AG04450 (cell line): ENCODE measurements around the gene MARCHF2. TPM values are rescaled to one million over a fixed set of nuclear protein-coding genes. Genes with fewer than 3 reads are reported as not detected.

Source experiments
- CTCF ChIA-PET: fragments of 300-600, 350-600 bp; formaldehyde crosslinking; extraction: SDS; loops from one replicate; lab custom pipeline; 2022; ENCODE audit warnings: antibody characterized with exemption, inconsistent platforms; lab: Charles Lee
- POLR2A ChIA-PET: fragments of 350-600 bp; formaldehyde crosslinking; extraction: SDS; loops from one replicate; lab custom pipeline; 2021; ENCODE audit warnings: antibody characterized with exemption, inconsistent platforms; lab: Yijun Ruan, JAX
- DNase-seq: peaks from one replicate; pipeline ENCODE4 v3.0.0-alpha.2; 2011; ENCODE audit warnings: low read depth, low spot score
- H3K27ac ChIP-seq: one replicate; pipeline ENCODE4 v1.5.1; 2012; ENCODE audit warnings: low read depth, low read length, control low read depth
- H3K27me3 ChIP-seq: one replicate; pipeline ENCODE4 v1.6.0; 2012; ENCODE audit warnings: low read length; ENCODE audit not compliant: control insufficient read depth, insufficient read depth
- H3K4me3 ChIP-seq: 2 replicates; pipeline ENCODE4 v1.5.1; 2011; ENCODE audit warnings: mild to moderate bottlenecking, low read depth, low read length, control low read depth
- H3K9me3 ChIP-seq: 2 replicates; pipeline ENCODE4 v1.5.1; 2012; ENCODE audit warnings: low read length; ENCODE audit not compliant: control insufficient read depth, insufficient read depth
- polyA plus RNA-seq: library from polyadenylated mRNA; depleted of rRNA; stranded (reverse); fragments of >200 nt; gene quantifications from 2 replicates; pipeline ENCODE4 v1.2.3, GENCODE V29; 2011
- TF ChIP-seq, protein P1 (sequence below): IDR thresholded peaks from 2 replicates; pipeline ENCODE4 v1.5.1; 2011; ENCODE audit warnings: low read depth, low read length, control low read depth, inconsistent platforms

Gene MARCHF2
- polyA plus RNA-seq, 1 experiment: 14.7 TPM

DNA sequence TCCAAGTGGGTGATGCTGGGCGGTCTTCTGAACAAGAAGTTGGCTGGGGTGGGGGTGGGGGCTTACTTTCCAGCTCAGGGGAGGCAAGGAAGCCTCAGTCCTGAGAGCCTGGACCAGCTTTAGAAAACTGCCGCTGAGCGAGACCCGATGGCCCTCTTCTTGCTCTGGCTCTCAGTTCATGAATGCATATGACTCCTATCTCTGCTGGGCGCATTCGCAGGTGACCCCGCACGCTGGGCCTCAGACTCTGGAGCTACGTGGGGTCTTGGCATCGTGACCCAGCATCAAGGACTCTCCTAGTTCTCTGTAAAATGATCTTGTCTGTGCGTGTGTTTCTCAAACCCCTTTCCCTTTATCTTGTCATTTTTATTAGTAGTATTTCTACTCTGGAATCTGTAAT, 69.6 kb downstream of the MARCHF2 start:
- Histone ChIP-seq H3K27me3 (no peaks in the 10 kb centered on the region), H3K27ac (no peak overlapping the region), H3K4me3 (no peak overlapping the region), H3K9me3 (no peaks in the 10 kb centered on the region)
- no peak for DNase-seq
- CTCF ChIA-PET: interaction anchor here (0.7 to 1.7 kb wide), 5 partner anchors 12 to 129 kb away, joined by 3 to 6 read pairs (median 3); partner anchors contain the start of gene MARCHF2
- TF ChIP-seq, protein P1, sequence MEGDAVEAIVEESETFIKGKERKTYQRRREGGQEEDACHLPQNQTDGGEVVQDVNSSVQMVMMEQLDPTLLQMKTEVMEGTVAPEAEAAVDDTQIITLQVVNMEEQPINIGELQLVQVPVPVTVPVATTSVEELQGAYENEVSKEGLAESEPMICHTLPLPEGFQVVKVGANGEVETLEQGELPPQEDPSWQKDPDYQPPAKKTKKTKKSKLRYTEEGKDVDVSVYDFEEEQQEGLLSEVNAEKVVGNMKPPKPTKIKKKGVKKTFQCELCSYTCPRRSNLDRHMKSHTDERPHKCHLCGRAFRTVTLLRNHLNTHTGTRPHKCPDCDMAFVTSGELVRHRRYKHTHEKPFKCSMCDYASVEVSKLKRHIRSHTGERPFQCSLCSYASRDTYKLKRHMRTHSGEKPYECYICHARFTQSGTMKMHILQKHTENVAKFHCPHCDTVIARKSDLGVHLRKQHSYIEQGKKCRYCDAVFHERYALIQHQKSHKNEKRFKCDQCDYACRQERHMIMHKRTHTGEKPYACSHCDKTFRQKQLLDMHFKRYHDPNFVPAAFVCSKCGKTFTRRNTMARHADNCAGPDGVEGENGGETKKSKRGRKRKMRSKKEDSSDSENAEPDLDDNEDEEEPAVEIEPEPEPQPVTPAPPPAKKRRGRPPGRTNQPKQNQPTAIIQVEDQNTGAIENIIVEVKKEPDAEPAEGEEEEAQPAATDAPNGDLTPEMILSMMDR: no peak
- POLR2A ChIA-PET: interaction anchor here (0.5 kb wide), 1 partner anchor 18 kb away, joined by 3 read pairs; no protein-coding TSS in a partner anchor

DNA sequence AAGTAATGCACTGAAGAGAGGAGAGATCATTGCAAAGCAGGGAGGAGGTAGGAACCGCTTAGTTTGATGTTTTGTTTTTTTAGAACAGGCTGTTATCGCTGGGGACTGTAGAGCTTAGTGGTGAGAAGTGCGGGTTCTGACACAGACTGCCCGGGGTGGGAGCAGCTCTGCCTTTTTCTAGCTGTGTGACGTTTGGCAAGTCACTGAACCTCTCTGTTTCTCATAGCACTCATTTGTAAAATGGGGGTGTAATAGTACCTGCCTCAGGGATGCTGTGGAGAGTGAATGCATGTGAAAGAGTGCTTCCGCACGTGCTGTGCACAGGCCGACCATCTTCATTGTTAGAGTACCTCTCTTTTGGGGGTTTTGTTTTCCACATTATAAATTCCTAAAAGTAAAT, 70.1 kb downstream of the MARCHF2 start:
- Histone ChIP-seq H3K27me3 (no peaks in the 10 kb centered on the region), H3K27ac (no peak overlapping the region), H3K9me3 (no peaks in the 10 kb centered on the region), H3K4me3 (no peak overlapping the region)
- TF ChIP-seq, protein P1: no peak
- ChIA-PET POLR2A (no interaction called here), CTCF (interaction anchor here (1.1 to 1.7 kb wide), 3 partner anchors 11 to 129 kb away, joined by 3 to 6 read pairs (median 3); partner anchors contain the start of gene MARCHF2)
- DNase-seq: no peak

DNA sequence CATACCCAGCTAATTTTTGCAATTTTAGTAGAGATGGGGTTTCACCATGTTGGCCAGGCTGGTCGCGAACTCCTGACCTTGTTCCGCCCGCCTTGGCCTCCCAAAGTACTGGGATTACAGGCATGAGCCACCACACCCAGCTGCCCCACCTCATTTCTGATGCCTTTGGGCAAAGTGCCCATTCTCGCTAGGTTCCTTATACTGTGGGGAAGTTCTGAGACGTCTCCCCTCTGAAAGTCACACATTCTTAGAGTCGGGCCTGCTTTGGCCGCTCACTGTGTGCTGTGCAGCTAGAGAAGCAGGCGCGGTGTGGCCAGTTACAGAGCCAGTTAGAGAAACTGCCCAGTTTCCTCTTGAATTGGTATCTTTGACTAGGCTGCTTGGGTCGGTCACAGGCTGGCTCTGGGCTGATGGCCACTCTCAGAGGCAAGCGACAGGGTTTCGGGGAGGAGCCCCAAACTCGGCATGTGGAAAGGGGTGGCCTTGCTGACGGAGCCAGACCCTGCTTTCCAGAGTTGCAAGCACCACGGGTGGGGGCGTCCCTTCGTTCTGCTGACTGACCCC, 71.3 kb downstream of the MARCHF2 start:
- no peak overlapping the region for H3K4me3 ChIP-seq
- ChIA-PET CTCF (interaction anchor here (1.5 kb wide), 1 partner anchor 130 kb away, joined by 3 read pairs; no protein-coding TSS in a partner anchor), POLR2A (no interaction called here)
- TF ChIP-seq, protein P1: no peak
- H3K27me3 ChIP-seq: no peaks in the 10 kb centered on the region
- no peak for DNase-seq
- H3K27ac ChIP-seq: no peak overlapping the region
- H3K9me3 ChIP-seq: no peaks in the 10 kb centered on the region

DNA sequence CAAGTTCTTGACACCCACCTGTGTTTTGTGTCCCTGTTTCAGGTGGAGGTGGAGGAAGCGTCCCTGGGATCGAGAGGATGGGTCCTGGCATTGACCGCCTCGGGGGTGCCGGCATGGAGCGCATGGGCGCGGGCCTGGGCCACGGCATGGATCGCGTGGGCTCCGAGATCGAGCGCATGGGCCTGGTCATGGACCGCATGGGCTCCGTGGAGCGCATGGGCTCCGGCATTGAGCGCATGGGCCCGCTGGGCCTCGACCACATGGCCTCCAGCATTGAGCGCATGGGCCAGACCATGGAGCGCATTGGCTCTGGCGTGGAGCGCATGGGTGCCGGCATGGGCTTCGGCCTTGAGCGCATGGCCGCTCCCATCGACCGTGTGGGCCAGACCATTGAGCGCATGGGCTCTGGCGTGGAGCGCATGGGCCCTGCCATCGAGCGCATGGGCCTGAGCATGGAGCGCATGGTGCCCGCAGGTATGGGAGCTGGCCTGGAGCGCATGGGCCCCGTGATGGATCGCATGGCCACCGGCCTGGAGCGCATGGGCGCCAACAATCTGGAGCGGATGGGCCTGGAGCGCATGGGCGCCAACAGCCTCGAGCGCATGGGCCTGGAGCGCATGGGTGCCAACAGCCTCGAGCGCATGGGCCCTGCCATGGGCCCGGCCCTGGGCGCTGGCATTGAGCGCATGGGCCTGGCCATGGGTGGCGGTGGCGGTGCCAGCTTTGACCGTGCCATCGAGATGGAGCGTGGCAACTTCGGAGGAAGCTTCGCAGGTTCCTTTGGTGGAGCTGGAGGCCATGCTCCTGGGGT, 72.7 kb downstream of the MARCHF2 start:
- ChIA-PET CTCF (no interaction called here), POLR2A (no interaction called here)
- no peaks in the 10 kb centered on the region for H3K27me3 ChIP-seq

More for the DNA sequence above, 72.7 kb downstream of the MARCHF2 start:
- Histone ChIP-seq H3K9me3 (no peaks in the 10 kb centered on the region; the same call in 1 of the 2 replicates), H3K4me3 (no peak overlapping the region), H3K27ac (no peak overlapping the region)
- TF ChIP-seq, protein P1: no peak
- no peak for DNase-seq
